IMR-90 (cell line): ENCODE results near the gene STRIP1. TPM values are rescaled to one million over a fixed set of nuclear protein-coding genes. Genes with fewer than 3 reads are reported as not detected.
A peak's percentile ranks its signal among the peaks of the same experiment; 100 is the strongest.

ENCODE experiments used
- ATAC-seq: fragments of 200-7000 bp; cut with Tn5 transposase; 2 replicates; pipeline ENCODE4 v1.9.1; 2020; ENCODE audit warnings: low read depth, mild to moderate bottlenecking, moderate library complexity
- BruUV-seq: library from RNA; stranded (reverse); fragments of 400-500 nt; replicated peaks from 2 replicates; lab custom pipeline; 2021; lab: Mats Ljungman, UMichigan
- CTCF ChIA-PET: fragments of 300-600 bp; formaldehyde crosslinking; extraction: SDS; loops from one replicate; lab custom pipeline; 2021; ENCODE audit warnings: antibody characterized with exemption; lab: Yijun Ruan, JAX
- POLR2A ChIA-PET: fragments of 300-600 bp; sonication (Branson Sonifier 250); formaldehyde crosslinking; loops from one replicate; lab custom pipeline; 2022; ENCODE audit warnings: antibody characterized with exemption; ENCODE audit not compliant: unreplicated experiment; lab: Charles Lee
- DNase-seq: peaks from one replicate; pipeline ENCODE4 v3.0.0; 2013
- H2AFZ ChIP-seq: replicated peaks from 2 replicates; pipeline ENCODE3; 2013; ENCODE audit warnings: low read length, mild to moderate bottlenecking; ENCODE audit not compliant: poor library complexity
- H2AK5ac ChIP-seq: 2 replicates; pipeline ENCODE4 v1.6.1; 2013; ENCODE audit warnings: low read depth, low read length, inconsistent platforms
- H2AK9ac ChIP-seq: replicated peaks from 2 replicates; pipeline ENCODE3; 2013; ENCODE audit warnings: mild to moderate bottlenecking, low read depth, low read length, moderate library complexity; ENCODE audit not compliant: poor library complexity
- H2BK120ac ChIP-seq: 2 replicates; pipeline ENCODE4 v1.6.1; 2013; ENCODE audit warnings: low read depth, low read length, inconsistent platforms
- H2BK15ac ChIP-seq: 3 replicates; pipeline ENCODE4 v1.6.1; 2013; ENCODE audit warnings: low read depth, low read length, inconsistent platforms
- H2BK20ac ChIP-seq: 2 replicates; pipeline ENCODE4 v1.6.1; 2013; ENCODE audit warnings: low read depth, mild to moderate bottlenecking, inconsistent platforms, low read length, moderate library complexity
- H2BK5ac ChIP-seq: 2 replicates; pipeline ENCODE4 v1.6.1; 2013; ENCODE audit warnings: mild to moderate bottlenecking, low read depth, low read length, inconsistent platforms; ENCODE audit not compliant: poor library complexity, severe bottlenecking
- H3K14ac ChIP-seq: replicated peaks from 2 replicates; pipeline ENCODE4 v1.6.1; 2013; ENCODE audit warnings: low read depth, low read length, inconsistent platforms
- H3K18ac ChIP-seq: 2 replicates; pipeline ENCODE4 v1.6.1; 2013; ENCODE audit warnings: low read depth, low read length, control low read depth
- H3K23ac ChIP-seq: 2 replicates; pipeline ENCODE4 v1.6.1; 2013; ENCODE audit warnings: low read depth, low read length, inconsistent platforms
- H3K27ac ChIP-seq: 2 replicates; pipeline ENCODE4 v1.5.1; 2013; ENCODE audit warnings: mild to moderate bottlenecking, control low read depth, low read length; ENCODE audit not compliant: insufficient read depth
- H3K27me3 ChIP-seq: 2 replicates; pipeline ENCODE4 v1.6.1; 2013; ENCODE audit warnings: low read length; ENCODE audit not compliant: control insufficient read depth, insufficient read depth
- H3K36me3 ChIP-seq: 2 replicates; pipeline ENCODE4 v1.6.1; 2013; ENCODE audit warnings: low read length, mixed read lengths; ENCODE audit not compliant: control insufficient read depth, insufficient read depth
- H3K4ac ChIP-seq: 2 replicates; pipeline ENCODE4 v1.6.1; 2013; ENCODE audit warnings: low read depth, low read length, inconsistent platforms
- H3K4me1 ChIP-seq: 2 replicates; pipeline ENCODE4 v1.6.1; 2013; ENCODE audit warnings: low read length, mixed read lengths; ENCODE audit not compliant: control insufficient read depth, insufficient read depth
- H3K4me2 ChIP-seq: 2 replicates; pipeline ENCODE4 v1.6.1; 2013; ENCODE audit warnings: low read depth, mild to moderate bottlenecking, control low read depth, low read length, moderate library complexity
- H3K4me3 ChIP-seq: 2 replicates; pipeline ENCODE4 v1.5.1; 2013; ENCODE audit warnings: low read depth, mild to moderate bottlenecking, control low read depth, low read length, moderate library complexity; ENCODE audit not compliant: insufficient read depth
- H3K56ac ChIP-seq: 2 replicates; pipeline ENCODE4 v1.6.1; 2013; ENCODE audit warnings: low read length, inconsistent platforms; ENCODE audit not compliant: insufficient read depth; ENCODE audit errors: extremely low read depth
- H3K79me1 ChIP-seq, 2 experiments: 2 replicates each; pipeline ENCODE4 v1.6.1; 2013; ENCODE audit warnings: low read length in 2 of 2, inconsistent platforms in 1 of 2, low read depth in 1 of 2
- H3K9ac ChIP-seq: 2 replicates; pipeline ENCODE4 v1.6.1; 2013; ENCODE audit warnings: low read depth, low read length, control low read depth
- H3K9me1 ChIP-seq: 2 replicates; pipeline ENCODE4 v1.6.1; 2013; ENCODE audit warnings: low read length, inconsistent platforms; ENCODE audit not compliant: insufficient read depth
- H3K9me3 ChIP-seq: 2 replicates; pipeline ENCODE4 v1.6.1; 2013; ENCODE audit warnings: low read length; ENCODE audit not compliant: control insufficient read depth, insufficient read depth
- H4K20me1 ChIP-seq: 2 replicates; pipeline ENCODE4 v1.6.1; 2013; ENCODE audit warnings: low read length, inconsistent platforms; ENCODE audit not compliant: insufficient read depth
- H4K5ac ChIP-seq: 2 replicates; pipeline ENCODE4 v1.6.1; 2013; ENCODE audit warnings: mild to moderate bottlenecking, low read depth, low read length, control low read depth
- H4K8ac ChIP-seq, 2 experiments: 2 replicates each; pipeline ENCODE4 v1.6.1; 2013; ENCODE audit warnings: low read depth in 2 of 2, low read length in 2 of 2, control low read depth in 1 of 2, inconsistent platforms in 1 of 2
- H4K91ac ChIP-seq: 2 replicates; pipeline ENCODE4 v1.6.1; 2013; ENCODE audit warnings: low read depth, low read length, inconsistent platforms; ENCODE audit not compliant: insufficient read depth
- FOS ChIP-seq: fragments of 150-350 bp; IDR thresholded peaks from 2 replicates; pipeline ENCODE4 v1.6.1; 2016; ENCODE audit warnings: low read depth, low read length
- MXI1 ChIP-seq: IDR thresholded peaks from 2 replicates; pipeline ENCODE4 v1.6.1; 2012; ENCODE audit warnings: low read depth, mild to moderate bottlenecking, low read length, moderate library complexity, borderline replicate concordance
- WGBS, 2 experiments: methylation state at CpG; one replicate each; pipeline versions ENCODE4 v1.1.5 to v1.1.7; 2013; ENCODE audit warnings: missing lambda C conversion rate in 2 of 2; ENCODE audit not compliant: insufficient read length in 1 of 2; ENCODE audit errors: extremely low coverage in 2 of 2; 5-methylcytosine and 5-hydroxymethylcytosine counted together
- dilution Hi-C: fragments of 300-500 bp; cut with HindIII; formaldehyde crosslinking; loops from one replicate; pipeline ENCODE4 v1.14.3; 2018; ENCODE audit warnings: low sequenced_read_pairs; ENCODE audit not compliant: unreplicated experiment
- in situ Hi-C: fragments of 300-500 bp; cut with MboI; formaldehyde crosslinking; loops from 3 replicates; pipeline ENCODE4 v1.14.3; 2019; ENCODE audit warnings: low sequenced_read_pairs, inconsistent platforms, mixed read lengths
- intact Hi-C: fragments of 100-400 bp; cut with micrococcal nuclease; formaldehyde crosslinking; loops from 2 replicates; pipeline ENCODE4 v1.10.0; 2022
- polyA plus RNA-seq, 3 experiments: library from polyadenylated mRNA; depleted of rRNA; stranded (reverse); fragments of >200 nt; gene quantifications; 2 replicates each; pipeline ENCODE4 v1.2.3, GENCODE V29; 2012; ENCODE audit warnings: low replicate concordance in 1 of 3
- total RNA-seq: library from RNA; depleted of rRNA; stranded (reverse); fragments of >200 nt; gene quantifications from 2 replicates; pipeline ENCODE4 v1.2.3, GENCODE V29; 2012

STRIP1 gene
- total and polyA plus RNA-seq, 2 of the 4 experiments (the other 2 are of a cell fraction) = 30.4 to 33.5 TPM

DNA sequence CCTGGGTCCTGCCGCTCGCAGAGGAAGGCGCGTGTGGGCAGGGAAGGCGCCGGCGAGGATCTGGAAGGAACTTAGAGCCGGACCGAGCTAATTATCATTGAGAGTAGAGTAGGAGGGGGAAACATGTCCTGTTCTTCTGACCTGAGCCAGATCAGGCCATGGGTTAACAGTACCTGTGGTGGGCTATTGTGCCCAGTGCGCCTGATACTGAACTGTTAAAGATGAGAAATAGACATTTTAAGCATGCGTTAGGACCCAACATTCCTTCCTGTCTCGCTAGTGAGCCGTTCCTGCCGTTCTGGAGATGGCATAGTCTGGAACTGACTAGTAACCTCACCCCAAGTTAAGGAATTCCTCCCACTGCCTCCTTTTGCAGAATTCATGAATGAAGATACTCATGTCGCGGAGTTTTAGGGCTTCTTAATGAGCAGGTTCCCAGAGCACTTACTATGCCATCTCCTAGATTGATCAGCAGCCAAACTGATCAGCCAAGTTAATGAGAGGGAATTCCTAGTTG lies 870 bp downstream of the STRIP1 start:
- Histone ChIP-seq H4K5ac (peak overlapping the region; percentile 35; the same call in 1 of the 2 replicates), H2BK20ac (no peak overlapping the region), H2BK120ac (no peak overlapping the region), H3K4me1 (peaks cover 2% of the 10 kb centered on the region; the same call in 1 of the 2 replicates), H3K27me3 (no peaks in the 10 kb centered on the region), H3K18ac (no peak overlapping the region), H3K9ac (peak overlapping the region; percentile 94), H3K4me2 (peak overlapping the region; percentile 100), H3K14ac (peak overlapping the region; percentile 77), H3K23ac (peak overlapping the region; percentile 51), H3K36me3 (peaks cover 18% of the 10 kb centered on the region), H3K9me1 (peaks cover 12% of the 10 kb centered on the region), H4K91ac (no peak overlapping the region; the same call in 1 of the 2 replicates), H3K4me3 (peak overlapping the region; percentile 67), H2AK5ac (peak overlapping the region; percentile 52), H3K9me3 (no peaks in the 10 kb centered on the region), H3K79me1 (peaks cover 26 to 47% of the 10 kb centered on the region in 2 experiments), H4K8ac (peak overlapping the region in 1 of 2 experiments; percentile 6; a peak in 1 of 4 replicates), H2BK5ac (peak overlapping the region; percentile 70), H3K27ac (peak overlapping the region; percentile 58), H2BK15ac (no peak overlapping the region), H2AK9ac (peak overlapping the region; percentile 83), H3K4ac (0 out of 2 replicates have a peak overlapping the region, but pooled peaks have one; percentile 6), H2AFZ (peak overlapping the region; percentile 95), H3K56ac (peak overlapping the region; percentile 18), H4K20me1 (peaks cover 14% of the 10 kb centered on the region)
- POLR2A ChIA-PET = interaction anchor here (0.6 to 1.0 kb wide), 3 partner anchors 15 to 433 kb away, joined by 3 to 12 read pairs (median 3); no protein-coding TSS in a partner anchor
- DNase-seq (peak; percentile 16), ATAC-seq (peak; percentile 47)
- in situ Hi-C loops (no loop called here), dilution Hi-C loops (no loop called here), intact Hi-C loops (no loop called here)
- CTCF ChIA-PET = interaction anchor here (0.7 to 1.0 kb wide), 2 partner anchors 18 to 656 kb away, joined by 3 read pairs; no protein-coding TSS in a partner anchor
- WGBS, 2 experiments = 0% methylated on average over 1 of the region's 16 CpGs; no CpG with 5 or more reads in 1 of the 2 experiments
- TF ChIP-seq FOS (no peak), MXI1 (peak; percentile 43; the same call in 1 of the 2 replicates)
- BruUV-seq = no TSS peak
